ENCODE results near the gene HLCS.

The HLCS gene

GRCh38 chr21:36985751-36986594, 19.5 kb upstream of the HLCS start:
- DNase-seq (ENCODE audit: low read depth in 2 of 3, low spot score in 2 of 3) = no peak

- DNase-seq (ENCODE audit: low read depth in 2 of 3, low spot score in 2 of 3) = no peak
These were observed 15.7 kb upstream of the HLCS start for GRCh38 chr21:36981977-36982700.

DNA sequence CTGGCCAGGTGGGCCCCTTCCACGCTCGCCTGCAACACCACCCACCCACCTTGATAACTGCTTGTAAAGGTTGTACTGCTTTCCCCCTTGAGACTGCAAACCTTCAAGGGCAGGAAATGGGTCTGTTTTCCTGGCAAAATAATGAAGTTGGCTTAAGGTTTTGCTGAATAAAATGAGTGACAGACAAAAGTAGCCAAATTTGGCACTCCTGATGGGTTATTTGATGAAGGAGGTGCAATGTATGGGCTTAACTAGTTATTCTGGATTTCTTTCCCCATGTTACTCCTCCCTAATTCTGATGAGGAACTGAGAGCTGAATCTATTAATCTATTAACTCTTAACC, 14.6 kb upstream of the HLCS start:
- no peak for DNase-seq (ENCODE audit: low read depth in 2 of 3, low spot score in 2 of 3)

GRCh38 chr21:36980280-36981048, 14.0 kb upstream of the HLCS start:
- DNase-seq (ENCODE audit: low read depth in 2 of 3, low spot score in 2 of 3) = no peak

DNA sequence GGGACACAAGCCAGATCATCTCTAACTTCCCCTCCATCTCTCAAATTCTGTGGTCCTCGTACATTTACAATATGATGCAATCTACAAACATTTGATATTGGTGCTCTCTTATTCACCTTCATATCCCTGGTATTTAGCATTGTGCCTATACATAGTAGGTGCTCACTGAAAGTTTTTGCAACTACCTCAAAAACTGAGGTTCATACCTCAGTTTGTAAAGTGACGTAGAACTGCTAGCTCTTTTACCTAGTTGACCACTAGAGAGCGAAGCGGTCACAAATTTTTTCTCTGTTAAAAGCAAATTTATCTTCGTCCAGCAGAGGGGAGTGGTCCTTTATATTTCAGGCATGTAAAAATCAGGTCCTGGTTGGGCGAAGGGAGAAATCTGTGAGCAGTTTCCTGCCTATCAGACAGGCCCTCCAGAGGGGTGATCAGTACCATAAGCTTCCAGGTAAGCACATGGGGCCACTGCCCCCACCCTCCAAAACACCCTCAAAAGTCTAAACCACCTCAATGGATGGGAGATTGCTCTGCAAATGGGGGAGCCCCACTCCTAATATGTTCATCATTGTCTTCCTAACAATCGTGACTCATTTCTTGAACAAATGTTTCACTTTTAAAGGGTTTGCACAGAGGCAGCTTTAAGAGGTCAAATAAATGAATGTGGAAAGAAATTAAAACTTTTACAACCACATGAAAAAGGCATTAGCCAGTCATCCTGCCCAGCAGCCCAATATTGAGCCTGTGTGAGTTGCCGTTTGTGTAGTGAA, 10.6 kb upstream of the HLCS start:
- peak in 1 of 3 experiments; percentile 17 for DNase-seq (ENCODE audit: low read depth in 2 of 3, low spot score in 2 of 3)

DNA sequence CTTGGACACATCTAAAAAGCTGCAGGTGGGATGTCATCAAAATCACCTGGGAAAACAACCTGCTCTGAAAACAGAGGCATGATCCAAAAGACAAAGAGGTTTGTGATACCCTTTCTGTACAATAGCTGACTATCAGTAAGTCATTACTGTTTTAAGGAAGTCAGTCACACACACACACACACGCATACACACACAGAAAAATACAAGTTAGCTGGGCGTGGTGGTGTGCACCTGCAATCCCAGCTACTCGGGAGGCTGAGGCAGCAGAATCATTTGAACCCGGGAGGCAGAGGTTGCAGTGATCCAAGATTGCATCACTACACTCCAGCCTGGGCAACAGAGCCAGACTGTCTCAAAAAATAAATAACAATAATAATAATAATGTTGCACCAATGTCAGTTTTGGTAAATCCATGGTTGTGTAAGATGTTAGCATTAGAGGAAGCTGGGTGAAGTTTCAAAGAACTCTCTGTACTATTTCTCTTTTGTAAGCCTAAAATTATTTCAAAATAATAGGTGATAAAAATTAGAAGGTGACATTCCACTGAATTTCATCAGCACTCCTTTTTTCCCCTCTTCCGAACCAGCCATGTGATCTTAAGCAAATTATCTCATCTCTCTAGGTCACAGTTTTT, 9.9 kb upstream of the HLCS start:
- no peak for DNase-seq (ENCODE audit: low read depth in 2 of 3, low spot score in 2 of 3)

GRCh38 chr21:36974851-36975192, 8.4 kb upstream of the HLCS start:
- no peak for DNase-seq (ENCODE audit: low read depth in 2 of 3, low spot score in 2 of 3)

- DNase-seq (ENCODE audit: low read depth in 2 of 3, low spot score in 2 of 3) = no peak
These were observed 7.7 kb upstream of the HLCS start for GRCh38 chr21:36973986-36974850.

- DNase-seq (ENCODE audit: low read depth in 2 of 3, low spot score in 2 of 3) = no peak
These were observed 2.5 kb upstream of the HLCS start for GRCh38 chr21:36968976-36969375.

GRCh38 chr21:36968414-36968813, 1.9 kb upstream of the HLCS start:
- no peak for DNase-seq (ENCODE audit: low read depth in 2 of 3, low spot score in 2 of 3)

GRCh38 chr21:36966821-36967768, 626 bp upstream of the HLCS start:
- no peak for DNase-seq (ENCODE audit: low read depth in 2 of 3, low spot score in 2 of 3)

DNA sequence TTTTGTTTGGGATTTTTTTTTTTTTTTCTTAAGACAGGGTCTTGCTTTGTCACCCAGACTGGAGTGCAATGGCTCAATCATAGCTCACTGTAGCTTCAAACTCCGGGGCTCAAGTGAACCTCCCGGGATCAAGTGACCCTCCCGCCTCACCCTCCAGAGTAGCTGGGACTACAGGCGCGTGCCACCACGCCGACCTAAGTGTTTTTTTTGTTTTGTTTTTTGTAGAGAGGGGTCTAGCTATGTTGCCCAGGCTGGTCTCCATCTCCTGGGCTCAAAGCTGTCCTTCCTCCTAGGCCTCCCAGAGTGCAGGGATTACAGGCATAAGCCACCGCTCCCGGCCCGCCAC, 776 bp downstream of the HLCS start:
- DNase-seq (ENCODE audit: low read depth in 2 of 3, low spot score in 2 of 3) = no peak

DNA sequence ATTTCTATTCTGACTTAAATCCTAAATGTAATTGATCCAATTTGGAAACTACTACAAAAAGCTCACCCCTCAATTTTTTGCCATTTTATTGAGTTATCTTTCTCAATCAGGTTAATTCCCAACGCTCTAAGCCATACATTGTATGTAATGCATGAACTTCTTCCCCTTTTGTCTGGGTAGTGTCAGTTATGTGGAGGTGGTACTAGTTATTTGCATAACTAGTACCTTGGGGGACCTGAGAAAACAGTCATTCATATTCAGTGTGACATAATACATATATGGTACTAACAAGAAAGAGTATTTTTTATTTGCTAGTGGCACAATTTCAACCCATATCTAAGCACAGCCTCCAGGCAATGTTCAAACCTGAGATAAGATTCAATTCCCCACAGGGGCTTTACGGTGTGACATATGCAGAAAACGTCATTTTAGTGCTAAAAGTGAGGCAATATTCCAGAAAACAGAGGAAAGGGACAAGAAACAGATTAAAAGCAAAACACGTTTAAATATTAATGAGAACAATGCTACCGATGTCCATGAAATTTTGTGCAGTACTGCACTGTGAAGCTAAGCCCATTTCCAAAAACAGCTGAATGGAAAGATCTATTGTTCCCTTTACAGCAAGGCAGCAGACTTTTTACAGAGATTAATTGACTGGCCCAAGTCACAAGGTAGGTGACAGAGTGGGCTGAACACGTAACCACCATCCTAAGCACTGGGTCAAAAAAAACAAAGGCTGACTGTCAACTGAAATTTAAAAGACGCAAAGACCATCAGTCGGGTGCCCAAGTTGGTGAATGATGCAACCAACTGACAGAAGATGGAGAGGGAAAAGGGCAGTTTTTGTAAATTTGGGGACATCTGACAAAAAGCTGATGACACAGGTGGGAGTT, 1.4 kb downstream of the HLCS start:
- no peak for DNase-seq (ENCODE audit: low read depth in 2 of 3, low spot score in 2 of 3)

DNA sequence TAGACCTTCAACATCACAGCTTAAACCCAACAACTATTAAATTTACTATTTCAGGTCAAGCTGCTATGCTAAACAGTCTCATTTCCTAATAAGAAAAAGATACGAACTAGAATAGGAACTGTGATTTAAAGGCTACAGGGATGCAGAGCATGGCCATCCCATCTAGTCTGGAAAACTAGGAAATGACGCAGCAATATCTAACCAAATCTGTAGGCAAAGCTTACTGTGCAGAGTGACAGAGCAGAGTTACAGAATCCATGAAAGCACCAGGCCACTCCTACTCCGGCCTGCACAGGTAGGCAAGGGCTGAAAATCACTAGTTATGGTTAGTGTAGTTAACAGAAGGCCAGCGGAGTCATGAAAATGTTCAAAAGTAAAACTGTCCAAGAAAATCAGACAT, 2.1 kb downstream of the HLCS start:
- DNase-seq (ENCODE audit: low read depth in 2 of 3, low spot score in 2 of 3) = no peak

DNA sequence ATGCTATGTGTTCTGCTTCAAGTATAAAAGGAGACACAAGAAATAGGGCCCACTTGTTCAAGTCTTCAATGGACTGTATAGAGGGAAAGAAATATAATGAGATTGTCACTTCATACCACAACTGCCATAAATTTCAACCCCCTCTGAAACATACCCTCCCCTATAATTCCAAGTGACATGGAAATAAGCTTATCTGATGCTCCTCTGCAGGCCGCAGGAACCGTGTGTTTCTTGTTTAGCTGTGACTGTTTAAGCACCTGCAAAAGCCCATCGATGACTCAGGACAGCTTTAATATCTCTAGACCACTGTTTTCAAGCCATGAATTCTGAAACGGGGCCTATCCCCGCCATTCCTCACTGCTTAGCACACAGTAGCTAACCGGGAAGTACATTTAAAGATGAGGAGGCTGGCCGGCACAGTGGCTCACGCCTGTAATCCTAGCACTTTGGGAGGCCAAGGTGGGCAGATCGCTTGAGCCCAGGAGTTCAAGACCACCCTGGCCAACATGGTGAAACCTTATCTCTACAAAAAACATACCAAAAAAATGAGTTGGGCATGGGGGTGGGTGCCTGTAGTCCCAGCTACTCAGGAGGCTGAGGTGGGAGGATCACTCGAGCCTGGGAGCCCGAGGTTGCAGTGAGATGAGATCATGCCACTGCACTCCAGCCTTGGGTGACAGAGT, 4.2 kb downstream of the HLCS start:
- no peak for DNase-seq (ENCODE audit: low read depth in 2 of 3, low spot score in 2 of 3)

- DNase-seq (ENCODE audit: low read depth in 2 of 3, low spot score in 2 of 3) = no peak
These were observed 5.7 kb downstream of the HLCS start for GRCh38 chr21:36960676-36961284.
